ENCODE measurements around the gene CALR3. TPM values are rescaled to one million over a fixed set of nuclear protein-coding genes. Genes with fewer than 3 reads are reported as not detected.
A peak's percentile ranks its signal among the peaks of the same experiment; 100 is the strongest.

The CALR3 gene
- total RNA-seq, 1 experiment from 2014 or later: not detected

DNA sequence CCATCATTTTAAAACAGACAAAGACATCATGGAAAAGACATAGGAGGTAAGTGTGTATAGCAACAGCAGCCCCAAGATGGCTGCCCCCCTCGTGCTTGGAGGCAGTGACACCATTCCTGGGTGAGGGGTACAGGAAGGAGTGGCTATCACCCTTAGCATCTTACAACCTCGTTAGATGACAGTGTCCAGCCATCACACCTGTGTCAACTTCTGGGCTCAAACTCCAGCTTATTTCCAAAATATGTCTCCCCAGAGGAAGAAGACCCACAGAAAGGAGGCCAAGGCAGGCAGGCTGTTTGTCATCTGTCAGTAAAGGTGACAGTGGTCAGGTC lies 51.7 kb downstream of the CALR3 start:
- no peaks in the 10 kb centered on the region for H3K36me3 ChIP-seq (ENCODE audit: control insufficient read depth, insufficient read depth, low read length)
- peaks cover 41% of the 10 kb centered on the region for H3K36me3 Mint-ChIP-seq (ENCODE audit: insufficient read depth, unreplicated experiment)
- POLR2A ChIA-PET: no interaction called here
- no peak overlapping the region for H3K4me3 ChIP-seq (ENCODE audit: low read depth, low read length)
- CTCF ChIA-PET: no interaction called here
- H3K27me3 ChIP-seq (replicated peaks; ENCODE audit: control insufficient read depth, insufficient read depth, low read length): no peaks in the 10 kb centered on the region
- no peaks in the 10 kb centered on the region for H3K9me3 ChIP-seq
- no peaks in the 10 kb centered on the region for H3K27me3 Mint-ChIP-seq (ENCODE audit: insufficient read depth, unreplicated experiment)
- TF ChIP-seq, protein P1, sequence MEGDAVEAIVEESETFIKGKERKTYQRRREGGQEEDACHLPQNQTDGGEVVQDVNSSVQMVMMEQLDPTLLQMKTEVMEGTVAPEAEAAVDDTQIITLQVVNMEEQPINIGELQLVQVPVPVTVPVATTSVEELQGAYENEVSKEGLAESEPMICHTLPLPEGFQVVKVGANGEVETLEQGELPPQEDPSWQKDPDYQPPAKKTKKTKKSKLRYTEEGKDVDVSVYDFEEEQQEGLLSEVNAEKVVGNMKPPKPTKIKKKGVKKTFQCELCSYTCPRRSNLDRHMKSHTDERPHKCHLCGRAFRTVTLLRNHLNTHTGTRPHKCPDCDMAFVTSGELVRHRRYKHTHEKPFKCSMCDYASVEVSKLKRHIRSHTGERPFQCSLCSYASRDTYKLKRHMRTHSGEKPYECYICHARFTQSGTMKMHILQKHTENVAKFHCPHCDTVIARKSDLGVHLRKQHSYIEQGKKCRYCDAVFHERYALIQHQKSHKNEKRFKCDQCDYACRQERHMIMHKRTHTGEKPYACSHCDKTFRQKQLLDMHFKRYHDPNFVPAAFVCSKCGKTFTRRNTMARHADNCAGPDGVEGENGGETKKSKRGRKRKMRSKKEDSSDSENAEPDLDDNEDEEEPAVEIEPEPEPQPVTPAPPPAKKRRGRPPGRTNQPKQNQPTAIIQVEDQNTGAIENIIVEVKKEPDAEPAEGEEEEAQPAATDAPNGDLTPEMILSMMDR (IDR thresholded peaks at IDR 0.05; ENCODE audit: insufficient read depth in 1 of 2, low read depth in 1 of 2, low read length in 1 of 2, severe bottlenecking in 1 of 2, unreplicated experiment in 1 of 2): no peak
- peaks cover 40% of the 10 kb centered on the region for H3K4me1 Mint-ChIP-seq (ENCODE audit: low read depth, unreplicated experiment)
- peaks cover 25% of the 10 kb centered on the region for H3K4me1 ChIP-seq
- DNase-seq: no peak
- H3K4me3 Mint-ChIP-seq (ENCODE audit: unreplicated experiment): no peak overlapping the region
- H3K9me3 Mint-ChIP-seq (ENCODE audit: unreplicated experiment): peaks cover 7% of the 10 kb centered on the region
- BruUV-seq (replicated peaks): no TSS peak
- intact Hi-C loops (cut with micrococcal nuclease; ENCODE audit: unreplicated experiment): loop anchor here (10.0 kb wide), 1 partner anchor 51 kb away; the partner anchor contains the start of genes C19orf44 and CALR3
- peak overlapping the region; percentile 27 for H3K27ac Mint-ChIP-seq (ENCODE audit: unreplicated experiment)

DNA sequence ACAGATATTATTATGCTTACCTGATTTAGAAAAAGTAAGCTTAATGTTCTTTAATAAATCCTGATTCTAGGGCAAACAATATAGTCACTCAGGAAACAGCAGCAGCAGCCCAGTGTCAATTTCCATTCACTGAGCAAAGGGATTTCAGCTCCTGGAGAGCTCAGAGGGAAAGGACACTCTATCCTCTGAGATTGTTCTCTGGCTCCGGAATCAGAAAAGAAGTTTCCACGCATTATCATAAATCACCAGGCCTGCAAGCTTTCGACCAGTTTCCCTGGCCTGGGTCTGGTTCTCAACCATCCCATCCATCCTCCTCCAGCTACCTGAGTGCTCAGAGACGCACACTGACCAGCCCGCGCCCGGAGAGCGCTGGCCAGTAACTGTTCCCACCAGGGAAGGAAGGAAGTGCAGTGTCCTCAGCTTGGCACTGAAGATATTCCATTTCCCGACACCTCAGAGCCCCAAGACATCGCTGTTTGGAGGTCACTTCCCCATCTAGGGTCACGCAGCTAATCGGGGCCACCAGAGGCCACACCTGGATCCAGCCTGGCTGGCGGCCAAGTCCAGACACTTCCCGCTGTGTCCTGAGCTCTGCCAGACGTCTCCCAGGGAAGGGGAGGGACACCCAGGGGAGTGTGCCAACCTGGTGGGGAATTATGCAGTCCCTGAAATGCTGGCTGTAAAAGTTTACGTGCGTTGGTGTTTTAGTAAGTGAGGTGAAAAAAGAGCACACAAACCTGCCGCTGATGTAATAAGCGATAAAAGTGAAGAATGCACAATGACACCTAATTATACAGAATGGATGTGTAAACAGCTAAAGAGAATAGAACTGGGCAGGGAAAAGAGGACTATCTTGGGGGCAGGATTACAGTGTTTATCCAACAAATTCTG lies 53.3 kb downstream of the CALR3 start:
- no peaks in the 10 kb centered on the region for H3K9me3 Mint-ChIP-seq (ENCODE audit: unreplicated experiment)
- Histone ChIP-seq H3K36me3 (ENCODE audit: control insufficient read depth, insufficient read depth, low read length) (no peaks in the 10 kb centered on the region), H3K4me1 (peaks cover 23% of the 10 kb centered on the region), H3K4me3 (ENCODE audit: low read depth, low read length) (no peak overlapping the region), H3K9me3 (no peaks in the 10 kb centered on the region), H3K27me3 (replicated peaks; ENCODE audit: control insufficient read depth, insufficient read depth, low read length) (no peaks in the 10 kb centered on the region)
- ChIA-PET POLR2A (interaction anchor here (0.6 kb wide), 1 partner anchor 18 kb away, joined by 7 read pairs; no protein-coding TSS in a partner anchor), CTCF (interaction anchor here (1.1 to 1.4 kb wide), 2 partner anchors 72 to 75 kb away, joined by 3 to 6 read pairs; no protein-coding TSS in a partner anchor)
- no peak overlapping the region for H3K27ac Mint-ChIP-seq (ENCODE audit: unreplicated experiment)
- no TSS peak for BruUV-seq (replicated peaks)
- no peak overlapping the region for H3K4me3 Mint-ChIP-seq (ENCODE audit: unreplicated experiment)
- TF ChIP-seq, protein P1 (IDR thresholded peaks at IDR 0.05; ENCODE audit: insufficient read depth in 1 of 2, low read depth in 1 of 2, low read length in 1 of 2, severe bottlenecking in 1 of 2, unreplicated experiment in 1 of 2): no peak
- no peak for DNase-seq
- H3K27me3 Mint-ChIP-seq (ENCODE audit: insufficient read depth, unreplicated experiment): no peaks in the 10 kb centered on the region
- intact Hi-C loops (cut with micrococcal nuclease; ENCODE audit: unreplicated experiment): loop anchor here (10.0 kb wide), 1 partner anchor 52 kb away; the partner anchor contains the start of genes C19orf44 and CALR3
- peaks cover 46% of the 10 kb centered on the region for H3K36me3 Mint-ChIP-seq (ENCODE audit: insufficient read depth, unreplicated experiment)
- H3K4me1 Mint-ChIP-seq (ENCODE audit: low read depth, unreplicated experiment): peaks cover 36% of the 10 kb centered on the region

DNA sequence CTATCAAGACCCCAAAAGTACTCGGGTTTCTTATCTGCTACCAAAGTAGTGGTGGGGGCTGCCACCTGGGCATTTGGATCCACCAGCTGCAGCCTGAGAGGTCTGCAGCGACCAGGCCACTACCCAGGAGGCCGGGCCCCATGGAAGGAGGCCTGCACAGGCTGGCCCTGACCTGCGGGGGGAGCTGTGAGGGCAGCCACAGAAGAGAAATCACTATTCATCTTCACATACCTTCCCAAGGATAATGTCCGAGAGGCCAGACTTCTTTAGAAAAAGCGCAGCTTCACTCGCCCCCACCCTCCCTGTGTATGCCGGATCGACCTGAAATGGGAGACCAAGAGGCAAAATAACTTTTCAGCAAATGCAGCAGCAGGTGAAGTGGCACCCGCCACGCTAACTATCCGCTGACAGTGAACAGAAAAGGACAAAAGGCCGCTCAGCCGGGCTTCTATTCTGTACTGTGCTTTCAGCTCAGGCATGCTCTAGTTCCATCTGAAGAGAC lies 54.3 kb downstream of the CALR3 start:
- Mint-ChIP-seq H3K27ac (ENCODE audit: unreplicated experiment) (no peak overlapping the region), H3K4me1 (ENCODE audit: low read depth, unreplicated experiment) (peaks cover 27% of the 10 kb centered on the region), H3K4me3 (ENCODE audit: unreplicated experiment) (no peak overlapping the region), H3K9me3 (ENCODE audit: unreplicated experiment) (no peaks in the 10 kb centered on the region), H3K27me3 (ENCODE audit: insufficient read depth, unreplicated experiment) (no peaks in the 10 kb centered on the region), H3K36me3 (ENCODE audit: insufficient read depth, unreplicated experiment) (peaks cover 48% of the 10 kb centered on the region)
- no peaks in the 10 kb centered on the region for H3K36me3 ChIP-seq (ENCODE audit: control insufficient read depth, insufficient read depth, low read length)
- H3K9me3 ChIP-seq: no peaks in the 10 kb centered on the region
- intact Hi-C loops (cut with micrococcal nuclease; ENCODE audit: unreplicated experiment): loop anchor here (2.0 to 10.0 kb wide), 2 partner anchors 53 to 73 kb away; partner anchors contain the start of genes C19orf44 and CALR3
- POLR2A ChIA-PET: no interaction called here
- no peaks in the 10 kb centered on the region for H3K27me3 ChIP-seq (replicated peaks; ENCODE audit: control insufficient read depth, insufficient read depth, low read length)
- peaks cover 14% of the 10 kb centered on the region for H3K4me1 ChIP-seq
- DNase-seq: peak in 1 of 2 experiments; percentile 72
- no peak overlapping the region for H3K4me3 ChIP-seq (ENCODE audit: low read depth, low read length)
- TF ChIP-seq, protein P1 (IDR thresholded peaks at IDR 0.05; ENCODE audit: insufficient read depth in 1 of 2, low read depth in 1 of 2, low read length in 1 of 2, severe bottlenecking in 1 of 2, unreplicated experiment in 1 of 2): peak; percentile 63 to 71
- CTCF ChIA-PET: interaction anchor here (0.7 to 1.4 kb wide), 4 partner anchors 12 to 942 kb away, joined by 3 to 6 read pairs (median 4); no protein-coding TSS in a partner anchor
- no TSS peak for BruUV-seq (replicated peaks)
